AG04450 (cell line): Measurements from ENCODE around the gene GOLGA6L10. TPM values are rescaled to one million over a fixed set of nuclear protein-coding genes. Genes with fewer than 3 reads are reported as not detected.
"Not testable (repeated sequence)": the region's sequence is repeated elsewhere in the genome, so short reads cannot be mapped to it uniquely, and the experiment has no call there.

Source experiments
- CTCF ChIA-PET: fragments of 300-600, 350-600 bp; formaldehyde crosslinking; extraction: SDS; loops from one replicate; lab custom pipeline; 2022; ENCODE audit warnings: antibody characterized with exemption, inconsistent platforms; lab: Charles Lee
- POLR2A ChIA-PET: fragments of 350-600 bp; formaldehyde crosslinking; extraction: SDS; loops from one replicate; lab custom pipeline; 2021; ENCODE audit warnings: antibody characterized with exemption, inconsistent platforms; lab: Yijun Ruan, JAX
- DNase-seq: peaks from one replicate; pipeline ENCODE4 v3.0.0-alpha.2; 2011; ENCODE audit warnings: low read depth, low spot score
- H3K27ac ChIP-seq: one replicate; pipeline ENCODE4 v1.5.1; 2012; ENCODE audit warnings: low read depth, low read length, control low read depth
- H3K27me3 ChIP-seq: one replicate; pipeline ENCODE4 v1.6.0; 2012; ENCODE audit warnings: low read length; ENCODE audit not compliant: control insufficient read depth, insufficient read depth
- H3K4me3 ChIP-seq: 2 replicates; pipeline ENCODE4 v1.5.1; 2011; ENCODE audit warnings: mild to moderate bottlenecking, low read depth, low read length, control low read depth
- H3K9me3 ChIP-seq: 2 replicates; pipeline ENCODE4 v1.5.1; 2012; ENCODE audit warnings: low read length; ENCODE audit not compliant: control insufficient read depth, insufficient read depth
- CTCF ChIP-seq: IDR thresholded peaks from 2 replicates; pipeline ENCODE4 v1.5.1; 2011; ENCODE audit warnings: low read depth, low read length, control low read depth, inconsistent platforms
- polyA minus RNA-seq: library from RNA; depleted of rRNA, polyadenylated mRNA; stranded (reverse); fragments of >200 nt; gene quantifications from 2 replicates; pipeline ENCODE4 v1.2.3, GENCODE V29; 2011; rRNA and poly(A)+ RNA removed
- polyA plus RNA-seq: library from polyadenylated mRNA; depleted of rRNA; stranded (reverse); fragments of >200 nt; gene quantifications from 2 replicates; pipeline ENCODE4 v1.2.3, GENCODE V29; 2011; rRNA removed

GOLGA6L10 gene, protein sequence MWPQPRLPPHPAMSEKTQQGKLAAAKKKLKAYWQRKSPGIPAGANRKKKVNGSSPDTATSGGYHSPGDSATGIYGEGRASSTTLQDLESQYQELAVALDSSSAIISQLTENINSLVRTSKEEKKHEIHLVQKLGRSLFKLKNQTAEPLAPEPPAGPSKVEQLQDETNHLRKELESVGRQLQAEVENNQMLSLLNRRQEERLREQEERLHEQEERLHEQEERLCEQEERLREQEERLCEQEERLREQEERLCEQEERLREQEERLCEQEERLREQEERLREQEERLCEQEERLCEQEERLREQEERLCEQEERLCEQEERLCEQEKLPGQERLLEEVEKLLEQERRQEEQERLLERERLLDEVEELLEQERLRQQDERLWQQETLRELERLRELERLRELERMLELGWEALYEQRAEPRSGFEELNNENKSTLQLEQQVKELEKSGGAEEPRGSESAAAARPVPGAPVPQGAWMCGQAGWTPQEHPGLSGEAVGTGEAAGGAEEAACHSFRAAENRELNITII
- 0.99 and 1.3 TPM in 2 replicates for polyA plus RNA-seq
- polyA minus RNA-seq: 1.1 TPM in 1 of 2 replicates, not detected in the other

GRCh38 chr15:82349375-82349774, at the start of gene GOLGA6L10:
Gene GOLGA6L10 (minus strand): TSS chr15:82349475. CDS start chr15:82349375, 100 bp downstream.
- POLR2A ChIA-PET, H3K9me3 ChIP-seq, DNase-seq, H3K27ac ChIP-seq, H3K4me3 ChIP-seq, H3K27me3 ChIP-seq, CTCF ChIA-PET: not testable (repeated sequence)

- Histone ChIP-seq H3K4me3 (no peak overlapping the region), H3K27me3 (no peaks in the 10 kb centered on the region), H3K9me3 (no peaks in the 10 kb centered on the region), H3K27ac (no peak overlapping the region)
- TF ChIP-seq CTCF: no peak
- no peak for DNase-seq
- ChIA-PET POLR2A (no interaction called here), CTCF (no interaction called here)
Measured at GRCh38 chr15:82398785-82399184, 49.5 kb upstream of the GOLGA6L10 start.

DNA sequence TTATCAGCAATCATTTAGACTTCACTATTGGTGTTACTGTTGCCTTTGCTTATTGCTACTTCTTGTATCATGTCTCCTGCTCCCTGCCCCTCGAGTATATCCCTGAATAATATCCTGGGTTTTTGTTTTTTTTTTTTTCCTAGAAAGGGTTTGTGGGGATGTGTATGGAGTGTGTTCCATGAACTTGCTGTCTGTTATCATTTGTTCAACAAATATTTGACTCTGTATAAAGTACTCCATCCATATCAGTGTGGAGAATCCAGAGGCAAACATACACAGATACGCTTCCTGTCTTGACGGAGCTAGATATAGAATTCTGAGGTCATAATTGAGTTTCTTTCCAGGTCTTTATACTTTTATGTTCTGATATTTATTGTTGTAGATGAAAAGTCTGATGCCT, 48.5 kb upstream of the GOLGA6L10 start:
- no peaks in the 10 kb centered on the region for H3K9me3 ChIP-seq
- no peak overlapping the region for H3K4me3 ChIP-seq
- POLR2A ChIA-PET: no interaction called here
- CTCF ChIA-PET: no interaction called here
- no peaks in the 10 kb centered on the region for H3K27me3 ChIP-seq
- DNase-seq: no peak
- TF ChIP-seq CTCF: no peak
- no peak overlapping the region for H3K27ac ChIP-seq

DNA sequence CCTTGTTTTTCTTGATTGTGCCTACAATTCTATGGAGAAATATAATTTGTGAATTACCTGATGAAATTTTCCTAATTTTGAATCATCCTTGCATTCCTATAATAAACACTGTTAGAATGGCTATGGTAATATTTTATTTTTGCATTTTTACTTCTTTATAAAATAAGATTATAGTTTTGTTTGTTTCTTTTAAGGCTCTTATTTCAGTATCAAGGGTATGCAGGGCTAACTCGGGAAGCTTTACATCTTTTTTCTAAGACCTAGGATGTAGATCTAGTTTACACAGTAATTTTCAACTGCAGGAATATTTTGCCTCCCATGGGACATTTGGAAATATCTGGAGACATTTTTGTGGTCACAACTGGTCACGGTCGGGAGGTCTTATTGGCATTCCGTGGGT, 46.5 kb upstream of the GOLGA6L10 start:
- DNase-seq, H3K9me3 ChIP-seq, H3K27me3 ChIP-seq, POLR2A ChIA-PET, CTCF ChIA-PET, H3K4me3 ChIP-seq, H3K27ac ChIP-seq: not testable (repeated sequence)

- no peaks in the 10 kb centered on the region for H3K27me3 ChIP-seq
- CTCF ChIA-PET: no interaction called here
- POLR2A ChIA-PET: no interaction called here
- TF ChIP-seq CTCF: no peak
- no peak overlapping the region for H3K27ac ChIP-seq
- no peak for DNase-seq
- H3K9me3 ChIP-seq: no peaks in the 10 kb centered on the region
- no peak overlapping the region for H3K4me3 ChIP-seq
Measured at GRCh38 chr15:82393671-82394070, 44.4 kb upstream of the GOLGA6L10 start.

DNA sequence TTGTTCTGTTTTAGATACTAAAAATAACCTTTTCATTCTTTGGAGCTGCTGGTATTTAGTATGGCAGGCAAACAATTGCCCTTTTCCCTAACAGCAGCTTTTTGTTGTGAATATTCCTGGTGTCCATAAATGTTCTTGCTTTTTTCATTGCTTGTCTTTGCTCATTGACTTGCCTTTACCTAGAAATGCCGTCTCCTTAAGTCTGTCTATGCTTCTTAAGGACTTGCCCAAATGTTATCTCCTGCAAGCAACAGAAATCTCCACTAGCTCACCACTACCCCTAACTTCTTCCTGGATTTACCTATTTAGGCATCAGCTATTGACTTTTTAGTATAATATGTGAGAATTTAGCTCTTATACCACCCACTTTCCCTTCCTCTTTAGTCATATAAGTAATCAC, 42.8 kb upstream of the GOLGA6L10 start:
- POLR2A ChIA-PET, H3K4me3 ChIP-seq, H3K9me3 ChIP-seq, H3K27ac ChIP-seq, H3K27me3 ChIP-seq, DNase-seq, CTCF ChIA-PET: not testable (repeated sequence)

DNA sequence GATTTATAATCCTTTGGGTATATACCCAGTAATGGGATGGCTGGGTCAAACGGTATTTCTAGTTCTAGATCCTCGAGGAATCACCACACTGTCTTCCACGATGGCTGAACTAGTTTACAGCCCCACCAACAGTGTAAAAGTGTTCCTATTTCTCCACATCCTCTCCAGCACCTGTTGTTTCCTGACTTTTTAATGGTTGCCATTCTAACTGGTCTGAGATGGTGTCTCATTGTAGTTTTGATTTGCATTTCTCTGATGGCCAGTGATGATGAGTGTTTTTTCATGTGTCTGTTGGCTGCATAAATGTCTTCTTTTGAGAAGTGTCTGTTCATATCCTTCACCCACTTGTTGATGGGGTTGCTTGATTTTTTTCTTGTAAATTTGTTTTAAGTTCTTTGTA, 40.9 kb upstream of the GOLGA6L10 start:
- CTCF ChIA-PET, H3K27me3 ChIP-seq, H3K4me3 ChIP-seq, H3K27ac ChIP-seq, H3K9me3 ChIP-seq, DNase-seq, POLR2A ChIA-PET: not testable (repeated sequence)

- H3K9me3 ChIP-seq, H3K27me3 ChIP-seq, POLR2A ChIA-PET, H3K4me3 ChIP-seq, H3K27ac ChIP-seq, DNase-seq, CTCF ChIA-PET: not testable (repeated sequence)
Measured at GRCh38 chr15:82387209-82387608, 37.9 kb upstream of the GOLGA6L10 start.

- H3K9me3 ChIP-seq, H3K27me3 ChIP-seq, POLR2A ChIA-PET, DNase-seq, H3K4me3 ChIP-seq, H3K27ac ChIP-seq, CTCF ChIA-PET: not testable (repeated sequence)
Measured at GRCh38 chr15:82381330-82381955, 32.2 kb upstream of the GOLGA6L10 start.
